ENCODE measurements around the gene SOX14. TPM values are rescaled to one million over a fixed set of nuclear protein-coding genes. Genes with fewer than 3 reads are reported as not detected.

SOX14 gene
- total RNA-seq, 1 experiment from 2014 or later = not detected

Other genes starting within 250 kb of the SOX14 start
- 0.05 TPM in 1 of 2 replicates, not detected in the other for gene CLDN18, start 245.8 kb downstream of the SOX14 start, total RNA-seq (2014; rRNA removed; shearing (Covaris generic))

All from HT-29 (cell line).